Gastrocnemius medialis (tissue), 4 donors: ENCODE results near the gene BLOC1S3. TPM values are rescaled to one million over a fixed set of nuclear protein-coding genes. Genes with fewer than 3 reads are reported as not detected.

ENCODE experiments used
- ATAC-seq, 2 donors: fragments of 150-250 bp; one replicate each; pipeline ENCODE4 v1.9.1; 2016
- DNase-seq, 2 donors: peaks; one replicate each; pipeline ENCODE4 v3.0.0-alpha.2; 2019
- H3K27ac ChIP-seq, 4 donors: fragments of 200-600 bp; sonication (generic); 1 replicate in 1 of 4; 2 replicates in 3 of 4; pipeline ENCODE4 v1.5.1; 2016 to 2018; ENCODE audit warnings: mild to moderate bottlenecking in 2 of 4, moderate library complexity in 1 of 4
- H3K27me3 ChIP-seq, 3 donors: fragments of 200-600 bp; sonication (generic) in 2 of 3; 1 replicate in 1 of 3; 2 replicates in 2 of 3; pipeline versions ENCODE4 v1.5.1 to v1.6.0; 2016 to 2019; ENCODE audit warnings: mild to moderate bottlenecking in 1 of 3, moderate library complexity in 1 of 3
- H3K36me3 ChIP-seq, 2 donors: fragments of 200-600 bp; sonication (generic) in 1 of 2; one replicate each; pipeline ENCODE4 v1.5.1; 2017 to 2018
- H3K4me1 ChIP-seq, 2 donors: fragments of 200-600 bp; sonication (generic) in 1 of 2; one replicate each; pipeline ENCODE4 v1.5.1; 2016 to 2017; ENCODE audit warnings: mild to moderate bottlenecking in 2 of 2
- H3K4me3 ChIP-seq, 4 donors: fragments of 200-600 bp; sonication (generic) in 3 of 4; 1 replicate in 1 of 4; 2 replicates in 3 of 4; pipeline ENCODE4 v1.5.1; 2016 to 2019; ENCODE audit warnings: mild to moderate bottlenecking in 2 of 4
- H3K9me3 ChIP-seq, 3 donors: fragments of 200-600 bp; sonication (generic) in 2 of 3; 1 replicate in 1 of 3; 2 replicates in 2 of 3; pipeline ENCODE4 v1.5.1; 2016 to 2019
- CTCF ChIP-seq, 5 experiments: fragments of 450-650 bp in 3 of 5; fragments of 200-600 bp in 2 of 5; sonication (generic) in 2 of 5; IDR thresholded peaks in 4 of 5; conservative IDR thresholded peaks in 1 of 5; 1 replicate in 4 of 5; 2 replicates in 1 of 5; pipeline ENCODE4 v1.5.1; 2016 to 2019; ENCODE audit warnings: antibody characterized with exemption in 5 of 5, mild to moderate bottlenecking in 3 of 5, moderate library complexity in 3 of 5
- POLR2A ChIP-seq, 2 donors: fragments of 450-650 bp; IDR thresholded peaks; one replicate each; pipeline ENCODE4 v1.6.1; 2017; ENCODE audit warnings: antibody characterized with exemption in 2 of 2, mild to moderate bottlenecking in 2 of 2, moderate library complexity in 2 of 2
- in situ Hi-C, 4 donors: fragments of 200-750 bp; cut with MboI; loops; one replicate each; pipeline versions ENCODE4 v1.15.0 to v1.8.0; 2017; ENCODE audit warnings: low sequenced_read_pairs in 4 of 4
- intact Hi-C: fragments of 100-400 bp; cut with DNase I; formaldehyde crosslinking; loops from one replicate; pipeline ENCODE4 v1.15.1; 2023; ENCODE audit warnings: low total_unique reads
- total RNA-seq, 4 donors: library from RNA; depleted of rRNA; stranded (reverse); fragments of >200 nt; gene quantifications; one replicate each; pipeline versions ENCODE4 v1.1.0 to v1.2.3, GENCODE V29; 2016

The BLOC1S3 gene
- total RNA-seq, 4 donors from 2014 or later = 1.9 to 14.9 (median 5.8) TPM

- no peak for DNase-seq
- intact Hi-C loops (loop anchor here (5.0 kb wide), 1 partner anchor 86 kb away; the partner anchor contains the start of gene EXOC3L2), in situ Hi-C loops (no loop called here)
- TF ChIP-seq POLR2A (IDR thresholded peaks at IDR 0.05) = no peak
- no peak for TF ChIP-seq CTCF (IDR thresholded peaks at IDR 0.05 in 4 of 5, conservative IDR thresholded peaks at IDR 0.05 in 1 of 5)
- Histone ChIP-seq H3K27ac (no peak within 1 kb of the TSS), H3K4me1 (no peaks in the 10 kb centered on the region), H3K27me3 (peaks cover 31 to 36% (median 34%) of the 10 kb centered on the region in 3 donors), H3K4me3 (no peak within 1 kb of the TSS), H3K9me3 (no peaks in the 10 kb centered on the region), H3K36me3 (no peaks in the 10 kb centered on the region)
- no peak for ATAC-seq
These were observed 17.5 kb upstream of the BLOC1S3 start, which contains the start of gene NKPD1 for GRCh38 chr19:45160870-45161737. TSS of gene NKPD1 (minus strand) at chr19:45160982. CDS start at chr19:45160150, 832 bp downstream.

GRCh38 chr19:45161738-45162607 is 16.6 kb upstream of the BLOC1S3 start:
- Histone ChIP-seq H3K36me3 (no peaks in the 10 kb centered on the region), H3K4me3 (no peak overlapping the region), H3K27me3 (peaks cover 31 to 36% (median 34%) of the 10 kb centered on the region in 3 donors), H3K9me3 (no peaks in the 10 kb centered on the region), H3K27ac (no peak overlapping the region), H3K4me1 (no peaks in the 10 kb centered on the region)
- ATAC-seq (peak; percentile 14 to 46), DNase-seq (peak in 1 of 2 donors; percentile 25)
- peak; percentile 5 to 63 (median 47) for TF ChIP-seq CTCF (IDR thresholded peaks at IDR 0.05 in 4 of 5, conservative IDR thresholded peaks at IDR 0.05 in 1 of 5)
- no peak for TF ChIP-seq POLR2A (IDR thresholded peaks at IDR 0.05)
- intact Hi-C loops = loop anchor here (2.0 to 5.0 kb wide), 2 partner anchors 85 to 177 kb away; partner anchors contain the start of gene EXOC3L2
- in situ Hi-C loops = no loop called here

GRCh38 chr19:45162608-45163143 is 15.9 kb upstream of the BLOC1S3 start:
- Histone ChIP-seq H3K9me3 (no peaks in the 10 kb centered on the region), H3K4me3 (no peak overlapping the region), H3K27me3 (peaks cover 31 to 36% (median 34%) of the 10 kb centered on the region in 3 donors), H3K4me1 (no peaks in the 10 kb centered on the region), H3K27ac (no peak overlapping the region), H3K36me3 (no peaks in the 10 kb centered on the region)
- no peak for ATAC-seq
- in situ Hi-C loops = no loop called here
- intact Hi-C loops = loop anchor here (2.0 to 5.0 kb wide), 2 partner anchors 85 to 176 kb away; partner anchors contain the start of gene EXOC3L2
- TF ChIP-seq POLR2A (IDR thresholded peaks at IDR 0.05) = no peak
- no peak for TF ChIP-seq CTCF (IDR thresholded peaks at IDR 0.05 in 4 of 5, conservative IDR thresholded peaks at IDR 0.05 in 1 of 5)
- no peak for DNase-seq

- Histone ChIP-seq H3K9me3 (no peaks in the 10 kb centered on the region), H3K4me1 (no peaks in the 10 kb centered on the region), H3K4me3 (no peak overlapping the region), H3K27ac (no peak overlapping the region), H3K27me3 (peaks cover 28 to 36% (median 34%) of the 10 kb centered on the region in 3 donors), H3K36me3 (no peaks in the 10 kb centered on the region)
- ATAC-seq (no peak), DNase-seq (no peak)
- intact Hi-C loops (loop anchor here (2.0 to 5.0 kb wide), 2 partner anchors 84 to 176 kb away; partner anchors contain the start of gene EXOC3L2), in situ Hi-C loops (no loop called here)
- TF ChIP-seq POLR2A (IDR thresholded peaks at IDR 0.05) = no peak
- TF ChIP-seq CTCF (IDR thresholded peaks at IDR 0.05 in 4 of 5, conservative IDR thresholded peaks at IDR 0.05 in 1 of 5) = no peak
These were observed 15.4 kb upstream of the BLOC1S3 start for GRCh38 chr19:45163156-45163555.
